22Rv1 (cell line): ENCODE measurements around the gene EOLA1.
"Not testable (repeated sequence)": the region's sequence is repeated elsewhere in the genome, so short reads cannot be mapped to it uniquely, and the experiment has no call there.

Experiments used
- H3K27ac ChIP-seq: fragments of 450-650 bp; 2 replicates; pipeline ENCODE4 v1.5.1; 2017
- ZFX ChIP-seq: fragments of 450-650 bp; IDR thresholded peaks from 2 replicates; pipeline ENCODE4 v1.6.1; 2017; ENCODE audit warnings: antibody characterized with exemption, borderline replicate concordance
- TF ChIP-seq, protein P1 (sequence below): fragments of 450-650 bp; IDR thresholded peaks from 2 replicates; pipeline ENCODE4 v1.5.1; 2017; ENCODE audit warnings: mild to moderate bottlenecking

Gene EOLA1

DNA sequence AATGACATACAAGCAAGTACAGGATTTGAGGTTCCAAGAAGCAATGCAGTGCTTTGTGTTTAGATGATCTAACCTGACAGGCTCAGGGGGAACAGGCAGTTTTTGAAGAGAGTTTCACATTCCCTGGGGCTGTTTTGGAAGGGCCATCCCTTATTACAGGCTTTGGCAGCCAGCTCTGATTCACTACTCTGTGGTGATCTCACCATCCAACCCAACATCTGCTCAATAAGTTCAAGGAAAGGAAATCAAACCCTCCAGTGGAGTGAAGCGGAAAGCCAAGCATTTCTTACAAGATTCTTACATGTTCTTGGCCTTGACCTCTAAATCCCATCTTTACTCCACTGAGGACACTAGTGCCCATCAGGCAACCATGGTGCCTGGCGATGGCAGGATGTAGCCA lies 43.2 kb upstream of the EOLA1 start:
- no peak overlapping the region for H3K27ac ChIP-seq
- TF ChIP-seq ZFX = no peak
- TF ChIP-seq, protein P1, sequence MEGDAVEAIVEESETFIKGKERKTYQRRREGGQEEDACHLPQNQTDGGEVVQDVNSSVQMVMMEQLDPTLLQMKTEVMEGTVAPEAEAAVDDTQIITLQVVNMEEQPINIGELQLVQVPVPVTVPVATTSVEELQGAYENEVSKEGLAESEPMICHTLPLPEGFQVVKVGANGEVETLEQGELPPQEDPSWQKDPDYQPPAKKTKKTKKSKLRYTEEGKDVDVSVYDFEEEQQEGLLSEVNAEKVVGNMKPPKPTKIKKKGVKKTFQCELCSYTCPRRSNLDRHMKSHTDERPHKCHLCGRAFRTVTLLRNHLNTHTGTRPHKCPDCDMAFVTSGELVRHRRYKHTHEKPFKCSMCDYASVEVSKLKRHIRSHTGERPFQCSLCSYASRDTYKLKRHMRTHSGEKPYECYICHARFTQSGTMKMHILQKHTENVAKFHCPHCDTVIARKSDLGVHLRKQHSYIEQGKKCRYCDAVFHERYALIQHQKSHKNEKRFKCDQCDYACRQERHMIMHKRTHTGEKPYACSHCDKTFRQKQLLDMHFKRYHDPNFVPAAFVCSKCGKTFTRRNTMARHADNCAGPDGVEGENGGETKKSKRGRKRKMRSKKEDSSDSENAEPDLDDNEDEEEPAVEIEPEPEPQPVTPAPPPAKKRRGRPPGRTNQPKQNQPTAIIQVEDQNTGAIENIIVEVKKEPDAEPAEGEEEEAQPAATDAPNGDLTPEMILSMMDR = no peak

DNA sequence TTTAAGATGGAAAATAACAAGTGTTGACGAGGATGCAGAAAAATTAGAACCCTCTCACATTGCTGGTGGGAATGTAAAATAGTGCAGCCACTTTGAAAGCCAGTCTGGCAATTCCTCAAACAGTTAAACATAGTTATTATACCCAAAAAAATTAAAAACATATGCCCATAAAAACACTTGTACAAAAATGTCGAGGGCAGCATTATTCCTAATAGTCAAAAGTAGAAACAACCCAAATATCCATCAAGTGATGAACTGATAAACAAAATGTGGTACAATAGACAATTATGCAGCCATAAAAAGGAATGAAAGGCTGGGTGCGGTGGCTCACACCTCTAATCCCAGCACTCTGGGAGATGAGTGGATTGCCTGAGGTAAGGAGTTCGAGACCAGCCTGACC lies 42.0 kb upstream of the EOLA1 start:
- H3K27ac ChIP-seq = no peak overlapping the region
- TF ChIP-seq, protein P1 = no peak
- TF ChIP-seq ZFX = no peak

DNA sequence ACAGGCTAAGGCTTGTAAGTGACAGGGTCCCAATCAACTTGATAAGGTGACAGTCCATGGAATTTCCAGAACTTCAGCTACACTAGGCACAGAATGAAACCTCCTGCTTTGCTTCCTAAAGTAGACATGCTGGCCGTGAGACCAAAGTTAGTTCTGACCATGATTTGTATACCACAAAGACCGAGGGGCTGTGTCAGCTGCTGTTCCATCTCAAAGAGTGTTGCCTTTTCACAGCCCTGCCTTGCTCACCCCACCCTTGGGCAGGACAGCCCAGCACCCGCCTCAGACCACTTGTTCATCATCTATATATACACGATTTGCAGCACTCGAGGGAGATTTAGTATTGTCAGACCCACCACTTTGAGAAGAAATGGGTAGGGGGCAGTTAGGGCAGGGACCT lies 41.0 kb upstream of the EOLA1 start:
- TF ChIP-seq, protein P1 = no peak
- no peak for TF ChIP-seq ZFX
- H3K27ac ChIP-seq = no peak overlapping the region

DNA sequence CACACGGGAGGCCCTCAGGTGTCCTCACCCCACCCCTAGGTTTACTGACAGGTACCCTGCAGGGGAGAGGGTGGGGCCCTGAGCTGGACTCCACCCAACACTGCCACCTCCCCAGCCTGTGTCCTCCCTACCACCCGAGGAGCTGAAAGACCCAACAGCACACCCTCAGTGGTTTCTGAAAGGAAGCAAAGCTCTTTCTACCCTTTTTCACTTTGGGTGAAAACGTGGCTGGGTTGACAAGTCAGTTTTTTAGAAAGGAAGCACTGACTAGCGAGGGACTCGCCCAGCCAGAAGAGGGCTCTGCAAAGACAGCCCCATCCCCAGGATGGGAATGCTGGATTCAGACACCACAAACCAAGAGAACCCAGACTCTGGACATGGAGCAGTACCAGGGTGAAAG lies 37.9 kb upstream of the EOLA1 start:
- not testable (repeated sequence) for H3K27ac ChIP-seq

DNA sequence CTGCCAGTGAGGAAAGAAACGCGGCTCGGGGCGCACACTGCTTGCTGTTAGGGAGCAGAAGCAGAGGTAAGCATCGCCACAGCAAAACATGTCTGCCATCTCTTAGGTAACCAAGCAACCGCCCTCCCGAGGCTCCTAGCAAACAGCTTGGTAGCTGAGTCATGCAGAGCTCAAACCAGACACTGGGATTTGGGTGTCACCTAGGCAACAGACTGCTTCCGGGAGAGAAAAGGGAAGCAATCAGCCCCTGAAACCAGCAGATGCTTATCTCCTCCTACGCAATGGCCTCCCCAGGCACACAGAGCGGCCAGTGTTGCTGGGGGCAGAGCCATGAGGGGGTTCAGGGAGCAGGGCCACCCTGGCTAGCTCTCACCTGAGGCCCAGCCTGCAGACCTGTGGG lies 37.4 kb upstream of the EOLA1 start:
- not testable (repeated sequence) for H3K27ac ChIP-seq

DNA sequence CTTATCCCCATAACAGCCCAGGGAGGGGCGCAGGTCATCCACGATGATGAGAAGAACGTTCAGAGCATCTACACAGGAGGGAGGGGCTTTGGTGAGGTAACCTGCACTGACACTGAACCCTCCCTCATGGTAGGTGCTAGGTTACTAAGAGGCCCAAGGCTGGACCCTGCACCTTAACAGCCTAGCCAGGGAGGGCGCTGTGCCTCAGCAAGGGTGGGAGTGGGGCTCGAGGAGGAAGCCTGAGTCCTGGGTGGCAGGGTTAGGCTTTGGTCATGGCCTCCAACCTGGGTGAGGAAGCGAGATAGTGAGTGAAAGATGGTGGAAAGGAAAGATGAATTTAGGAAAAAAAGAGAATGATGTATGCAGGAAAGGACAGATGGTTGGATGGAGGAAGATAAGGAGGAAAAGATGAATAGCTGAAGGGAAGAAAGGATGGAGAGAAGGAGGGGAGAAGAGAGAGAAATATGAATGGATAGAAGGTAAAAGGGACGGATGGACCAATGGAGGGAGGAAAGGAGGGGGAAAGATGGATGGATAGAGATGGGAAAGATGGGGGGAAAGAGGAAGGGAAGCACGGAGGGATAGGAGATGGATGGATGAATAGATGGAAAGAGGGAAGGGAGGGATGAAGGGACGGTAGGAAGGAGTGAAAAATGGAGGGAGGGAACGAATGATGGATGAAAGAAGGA lies 36.4 kb upstream of the EOLA1 start:
- peak overlapping the region; percentile 41 for H3K27ac ChIP-seq
- TF ChIP-seq, protein P1 = no peak
- TF ChIP-seq ZFX = no peak

DNA sequence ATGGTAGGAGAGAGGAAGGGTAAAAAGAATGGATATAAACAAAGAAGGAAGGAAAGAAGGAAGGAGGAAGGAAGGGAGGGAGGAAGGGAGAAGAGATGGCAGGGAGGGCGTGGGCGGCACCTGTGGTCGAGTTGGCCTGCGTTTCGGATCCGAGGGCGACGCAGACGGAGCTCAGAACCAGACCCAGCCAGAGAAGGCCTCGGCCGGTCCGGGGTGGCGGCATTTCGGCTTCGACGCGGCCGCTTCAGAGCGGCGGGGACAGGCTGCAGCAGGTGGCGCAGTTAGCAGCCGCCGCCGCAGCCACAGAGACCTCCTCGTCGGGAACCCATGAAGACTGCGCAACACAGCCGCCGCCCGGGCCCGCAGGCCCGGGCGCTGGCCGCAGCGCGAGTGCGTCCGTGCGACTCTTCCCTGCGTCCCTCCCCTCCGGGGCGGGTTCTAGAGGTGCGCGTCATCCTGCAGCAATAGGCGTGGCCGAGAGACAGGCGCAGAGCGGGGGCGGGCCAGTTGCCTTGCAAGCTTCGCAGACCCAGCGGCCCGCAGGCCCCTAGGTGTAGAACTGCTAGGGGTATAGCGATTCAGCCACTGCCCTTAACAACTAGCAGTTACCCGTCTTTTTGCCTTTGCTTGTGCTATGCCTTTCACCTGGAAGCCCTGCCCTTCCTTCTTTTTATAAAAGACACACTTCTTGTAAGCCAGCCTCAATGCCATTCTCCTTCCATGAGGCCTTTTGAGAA lies 35.7 kb upstream of the EOLA1 start, which contains the start of gene IDS:
IDS (minus strand) TSS at position 392 of the 737 bp plus-strand sequence; CDS start at position 223, 169 bp downstream.
- TF ChIP-seq, protein P1 = no peak
- TF ChIP-seq ZFX = no peak
- H3K27ac ChIP-seq = peak within 1 kb of the TSS; percentile 41

DNA sequence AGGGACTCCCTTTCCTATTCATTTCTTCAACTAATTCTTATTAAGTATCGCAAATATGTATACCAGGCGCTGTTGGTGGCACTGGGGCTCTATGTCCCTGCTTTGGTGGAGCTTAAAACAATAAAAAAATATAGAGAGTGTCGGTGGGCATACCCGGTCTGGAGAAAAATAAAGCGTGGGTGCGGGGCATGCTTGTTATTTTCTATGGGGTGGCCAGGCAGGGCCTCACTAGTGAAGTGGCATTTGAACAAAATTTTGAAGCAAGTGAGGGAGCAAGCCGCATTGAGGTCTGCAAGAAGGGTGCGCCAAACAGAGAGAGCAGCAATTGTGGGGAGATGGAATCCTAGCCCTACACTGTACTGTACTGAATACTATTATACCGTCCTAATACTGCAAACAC lies 35.1 kb upstream of the EOLA1 start:
- TF ChIP-seq, protein P1 = no peak
- no peak for TF ChIP-seq ZFX
- H3K27ac ChIP-seq = no peak overlapping the region
